Measurements from ENCODE around the gene DISP2.

DISP2 gene

GRCh38 chr15:40331026-40331425 lies 27.0 kb upstream of the DISP2 start (continued):
- TF ChIP-seq ZNF488 (tag by site-specific recombination; IDR thresholded peaks at IDR 0.05) (no peak), ZNF239 (tag by site-specific recombination; IDR thresholded peaks at IDR 0.05) (no peak)

GRCh38 chr15:40331637-40332036 lies 26.4 kb upstream of the DISP2 start:
- CTCF ChIA-PET, result interaction anchor here (0.7 to 1.4 kb wide), 4 partner anchors 9 to 89 kb away, joined by 3 to 4 read pairs (median 3); partner anchors contain the start of gene INAFM2
- POLR2A ChIA-PET, result interaction anchor here (0.7 to 1.5 kb wide), 2 partner anchors 9 kb away, joined by 3 to 5 read pairs; partner anchors contain the start of gene CCDC9B
- Histone ChIP-seq H3K4me1 (ENCODE audit: control insufficient read depth, insufficient read depth, low read length) (no peaks in the 10 kb centered on the region; the same call in 1 of the 2 replicates), H3K27ac (ENCODE audit: extremely low read depth, low read depth, low read length) (no peak overlapping the region), H3K36me3 (ENCODE audit: control insufficient read depth in 2 of 2, insufficient read depth in 1 of 2, low read length in 2 of 2) (peaks cover 0 to 4% of the 10 kb centered on the region in 2 experiments; a peak in 1 of 3 replicates), H3K4me3 (ENCODE audit: low read depth, low read length) (no peak overlapping the region), H3K9me3 (ENCODE audit: control insufficient read depth, insufficient read depth, low read depth, low read length) (no peaks in the 10 kb centered on the region)
- TF ChIP-seq ZNF202 (tag by site-specific recombination; IDR thresholded peaks at IDR 0.05; ENCODE audit: borderline replicate concordance), result no peak
- no peak for TF ChIP-seq ZSCAN30 (tag by site-specific recombination; IDR thresholded peaks at IDR 0.05)
- TF ChIP-seq ATF2 (tag by site-specific recombination; IDR thresholded peaks at IDR 0.05; ENCODE audit: low read depth), result no peak
- no peak for TF ChIP-seq OSR2 (tag by site-specific recombination; IDR thresholded peaks at IDR 0.05)
- no peak for TF ChIP-seq PATZ1 (tag by site-specific recombination; IDR thresholded peaks at IDR 0.05)
- TF ChIP-seq ZNF660 (tag by site-specific recombination; IDR thresholded peaks at IDR 0.05), result no peak
- TF ChIP-seq ZBTB17 (tag by site-specific recombination; IDR thresholded peaks at IDR 0.05), result no peak

GRCh38 chr15:40332113-40332781 lies 25.8 kb upstream of the DISP2 start:
- TF ChIP-seq GLI2 (tag by site-specific recombination; IDR thresholded peaks at IDR 0.05; ENCODE audit: borderline replicate concordance, low read depth) (no peak), PRDM10 (tag by site-specific recombination; IDR thresholded peaks at IDR 0.05) (peak; percentile 80), EGR2 (tag by site-specific recombination; IDR thresholded peaks at IDR 0.05; ENCODE audit: low read depth) (no peak), ZNF335 (tag by site-specific recombination; conservative IDR thresholded peaks at IDR 0.05) (no peak), ZNF707 (tag by site-specific recombination; IDR thresholded peaks at IDR 0.05) (no peak)
- no peaks in the 10 kb centered on the region for H3K36me3 ChIP-seq (ENCODE audit: control insufficient read depth in 2 of 2, insufficient read depth in 1 of 2, low read length in 2 of 2)
- H3K9me3 ChIP-seq (ENCODE audit: control insufficient read depth, insufficient read depth, low read depth, low read length), result no peaks in the 10 kb centered on the region
- no peaks in the 10 kb centered on the region; the same call in 1 of the 2 replicates for H3K4me1 ChIP-seq (ENCODE audit: control insufficient read depth, insufficient read depth, low read length)
- ChIA-PET CTCF (interaction anchor here (0.7 to 1.4 kb wide), 4 partner anchors 9 to 88 kb away, joined by 3 to 4 read pairs (median 3); partner anchors contain the start of gene INAFM2), POLR2A (interaction anchor here (0.7 to 1.5 kb wide), 2 partner anchors 8 to 9 kb away, joined by 3 to 5 read pairs; partner anchors contain the start of gene CCDC9B)
- H3K27ac ChIP-seq (ENCODE audit: extremely low read depth, low read depth, low read length), result no peak overlapping the region
- no peak overlapping the region for H3K4me3 ChIP-seq (ENCODE audit: low read depth, low read length)

Measured in HEK293 (cell line).